GM12878 (cell line): ENCODE data around the gene RIOK1. TPM values are rescaled to one million over a fixed set of nuclear protein-coding genes. Genes with fewer than 3 reads are reported as not detected.

Experiments used
- ATF2 ChIP-seq: IDR thresholded peaks from 2 replicates; pipeline ENCODE4 v1.6.1; 2012; ENCODE audit warnings: low read length, inconsistent platforms
- CEBPB ChIP-seq, 2 experiments: fragments of 150-350 bp in 1 of 2; IDR thresholded peaks; 2 replicates each; pipeline ENCODE4 v1.6.1; 2012 to 2014; ENCODE audit warnings: low read depth in 2 of 2, low read length in 2 of 2, borderline replicate concordance in 1 of 2, inconsistent platforms in 1 of 2
- E2F4 ChIP-seq: IDR thresholded peaks from 2 replicates; pipeline ENCODE4 v1.6.1; 2012; ENCODE audit warnings: low read depth, low read length, improper control_type of control experiment
- HSF1 ChIP-seq: fragments of 150-350 bp; IDR thresholded peaks from 2 replicates; pipeline ENCODE4 v1.6.1; 2014; ENCODE audit warnings: mild to moderate bottlenecking, low read depth, low read length
- IRF5 ChIP-seq: fragments of 450-650 bp; IDR thresholded peaks from 2 replicates; pipeline ENCODE4 v1.6.1; 2017; ENCODE audit warnings: borderline replicate concordance
- SUPT20H ChIP-seq: IDR thresholded peaks from 2 replicates; pipeline ENCODE4 v1.6.1; 2011; ENCODE audit warnings: low read depth, mild to moderate bottlenecking, low read length, moderate library complexity, borderline replicate concordance; ENCODE audit not compliant: control insufficient read depth
- USF1 ChIP-seq: IDR thresholded peaks from 2 replicates; pipeline ENCODE4 v1.6.1; 2011; ENCODE audit warnings: borderline replicate concordance, low read depth, mild to moderate bottlenecking, moderate library complexity, mixed read lengths, low read length; ENCODE audit not compliant: insufficient read depth; ENCODE audit errors: extremely low read length
- ZNF687 ChIP-seq: fragments of 450-650 bp; IDR thresholded peaks from 2 replicates; pipeline ENCODE4 v1.6.1; 2017; ENCODE audit warnings: mild to moderate bottlenecking, moderate library complexity
- polyA plus RNA-seq, 11 experiments: library from polyadenylated mRNA; depleted of rRNA in 4 of 11; unstranded in 6 of 11; stranded (reverse) in 5 of 11; fragments of >200 nt; fragmentation: Nextera tagmentation in 4 of 11; fragmentation: Illumina TruSeq in 1 of 11; extraction: Ambion mirVana in 4 of 11; extraction: Trizol in 1 of 11; gene quantifications; 1 replicate in 1 of 11; 2 replicates in 10 of 11; pipeline versions ENCODE4 v1.2.1 to v1.2.3, GENCODE V29; 2011 to 2016; ENCODE audit warnings: inconsistent platforms in 2 of 11, missing spikeins in 2 of 11, low read depth in 1 of 11
- total RNA-seq, 4 experiments: library from RNA; depleted of rRNA in 3 of 4; stranded (reverse); fragments of >200 nt in 3 of 4; fragmentation: Illumina TruSeq in 1 of 4; extraction: Trizol in 1 of 4; gene quantifications; 2 replicates each; pipeline versions ENCODE4 v1.2.1 to v1.2.3, GENCODE V29; 2013 to 2021

The RIOK1 gene
- total and polyA plus RNA-seq, 10 of the 15 experiments (the other 5 are each of a cell fraction or from before 2014, with no cell fraction given), result 16.1 to 44.6 (median 33.7) TPM

- TF ChIP-seq CEBPB (IDR thresholded peaks at IDR 0.05; ENCODE audit: borderline replicate concordance in 1 of 2, low read depth in 2 of 2, low read length in 2 of 2), result no peak
- TF ChIP-seq ZNF687, result no peak
- TF ChIP-seq HSF1, result no peak
- no peak for TF ChIP-seq ATF2
- no peak for TF ChIP-seq E2F4
- no peak for TF ChIP-seq USF1
- no peak for TF ChIP-seq SUPT20H
- TF ChIP-seq IRF5, result no peak
These were observed 20.1 kb downstream of the RIOK1 start (continued) for GRCh38 chr6:7409740-7410139.
